GM23248 (cell line): ENCODE results near the gene CDK2. TPM values are rescaled to one million over a fixed set of nuclear protein-coding genes. Genes with fewer than 3 reads are reported as not detected.
A peak's percentile ranks its signal among the peaks of the same experiment; 100 is the strongest.

Experiments
- DNase-seq: peaks from one replicate; pipeline ENCODE4 v3.0.0-alpha.2; 2015
- H2AFZ ChIP-seq: fragments of 200-600 bp; sonication (generic); 2 replicates; pipeline ENCODE4 v1.6.1; 2016; ENCODE audit warnings: antibody characterized with exemption
- H3F3A ChIP-seq: fragments of 200-600 bp; sonication (generic); 2 replicates; pipeline ENCODE4 v1.6.1; 2016; ENCODE audit warnings: mild to moderate bottlenecking, antibody characterized with exemption, mixed run types; ENCODE audit not compliant: insufficient read depth
- H3K27ac ChIP-seq: fragments of 200-600 bp; sonication (generic); 2 replicates; pipeline ENCODE4 v1.5.1; 2016; ENCODE audit warnings: mild to moderate bottlenecking
- H3K27me3 ChIP-seq: fragments of 200-600 bp; sonication (generic); replicated peaks from 2 replicates; pipeline ENCODE4 v1.6.1; 2016; ENCODE audit warnings: mild to moderate bottlenecking; ENCODE audit not compliant: insufficient read depth
- H3K36me3 ChIP-seq: fragments of 200-600 bp; sonication (generic); 2 replicates; pipeline ENCODE4 v1.6.1; 2016; ENCODE audit warnings: low read depth, mild to moderate bottlenecking
- H3K4me1 ChIP-seq: fragments of 200-600 bp; sonication (generic); 2 replicates; pipeline ENCODE4 v1.6.1; 2016; ENCODE audit warnings: mild to moderate bottlenecking; ENCODE audit not compliant: insufficient read depth
- H3K4me2 ChIP-seq: fragments of 200-600 bp; sonication (generic); one replicate; pipeline ENCODE4 v1.6.1; 2016; ENCODE audit warnings: mild to moderate bottlenecking; ENCODE audit not compliant: unreplicated experiment
- H3K4me3 ChIP-seq: fragments of 200-600 bp; sonication (generic); 2 replicates; pipeline ENCODE4 v1.5.1; 2016; ENCODE audit warnings: mild to moderate bottlenecking
- H3K79me2 ChIP-seq: fragments of 200-600 bp; sonication (generic); 2 replicates; pipeline ENCODE4 v1.6.1; 2016; ENCODE audit warnings: mild to moderate bottlenecking; ENCODE audit not compliant: insufficient read depth
- H3K9ac ChIP-seq: fragments of 200-600 bp; sonication (generic); 2 replicates; pipeline ENCODE4 v1.6.1; 2016; ENCODE audit warnings: mild to moderate bottlenecking
- H3K9me2 ChIP-seq: fragments of 200-600 bp; sonication (generic); 2 replicates; pipeline ENCODE4 v1.6.1; 2016; ENCODE audit warnings: mixed run types, mild to moderate bottlenecking, moderate library complexity; ENCODE audit not compliant: insufficient read depth
- H3K9me3 ChIP-seq: fragments of 200-600 bp; sonication (generic); one replicate; pipeline ENCODE4 v1.6.1; 2017; ENCODE audit warnings: low read depth
- H4K20me1 ChIP-seq: fragments of 200-600 bp; sonication (generic); 2 replicates; pipeline ENCODE4 v1.6.0; 2016; ENCODE audit not compliant: insufficient read depth
- EZH2 ChIP-seq: fragments of 200-600 bp; sonication (generic); IDR thresholded peaks from 2 replicates; pipeline ENCODE4 v1.6.1; 2018; ENCODE audit warnings: antibody characterized with exemption, mild to moderate bottlenecking; ENCODE audit not compliant: insufficient read depth, poor library complexity, severe bottlenecking
- EZH2phosphoT487 ChIP-seq: fragments of 200-600 bp; sonication (generic); IDR thresholded peaks from 2 replicates; pipeline ENCODE4 v1.6.1; 2018; ENCODE audit warnings: antibody characterized with exemption, moderate library complexity, mild to moderate bottlenecking, low read depth; ENCODE audit not compliant: insufficient read depth
- WGBS, 2 experiments: methylation state at CpG; one replicate each; pipeline ENCODE4 v1.1.6; 2015 to 2017; ENCODE audit warnings: low lambda C conversion rate in 2 of 2, low coverage in 1 of 2; ENCODE audit errors: missing lambda C conversion rate in 2 of 2; 5-methylcytosine and 5-hydroxymethylcytosine counted together
- in situ Hi-C: fragments of 300-500 bp; cut with MboI; formaldehyde crosslinking; loops from 2 replicates; pipeline ENCODE4 v1.15.0; 2020
- polyA plus RNA-seq: library from polyadenylated mRNA; unstranded; fragments of >200 nt; fragmentation: Nextera tagmentation; extraction: Ambion mirVana; gene quantifications from 2 replicates; pipeline ENCODE4 v1.2.1, GENCODE V29; 2016
- total RNA-seq: library from RNA; depleted of rRNA; stranded (reverse); fragments of >200 nt; shearing (Covaris generic); gene quantifications from 2 replicates; pipeline ENCODE4 v1.2.3, GENCODE V29; 2014

The CDK2 gene
- total and polyA plus RNA-seq, 2 experiments from 2014 or later: 16.6 to 20.8 TPM

DNA sequence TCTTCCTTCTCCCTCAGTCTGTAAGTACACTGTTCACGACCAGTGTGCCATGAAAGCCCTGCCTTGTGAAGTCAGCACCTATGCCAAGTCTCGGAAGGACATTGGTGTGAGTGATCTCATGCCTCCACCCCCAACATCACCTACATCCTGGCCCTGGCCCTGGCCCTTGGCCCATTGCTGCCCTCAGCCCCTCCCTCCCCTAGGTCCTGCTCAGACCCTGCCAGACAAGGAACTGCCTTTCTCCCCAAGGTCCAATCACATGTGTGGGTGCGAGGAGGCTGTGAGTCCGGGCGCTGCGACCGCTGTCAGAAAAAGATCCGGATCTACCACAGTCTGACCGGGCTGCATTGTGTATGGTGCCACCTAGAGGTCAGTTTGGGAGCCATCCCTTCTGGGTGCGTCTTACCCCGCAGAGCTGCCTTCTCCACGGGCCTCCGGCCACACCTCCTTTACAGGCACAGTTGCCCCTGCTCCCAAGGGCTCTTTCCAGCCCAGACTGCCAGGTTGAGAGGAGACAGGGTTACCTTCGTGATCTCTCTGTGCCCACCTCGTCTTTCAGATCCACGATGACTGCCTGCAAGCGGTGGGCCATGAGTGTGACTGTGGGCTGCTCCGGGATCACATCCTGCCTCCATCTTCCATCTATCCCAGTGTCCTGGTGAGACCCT lies 26.4 kb upstream of the CDK2 start:
- Histone ChIP-seq H3K4me2 (peak overlapping the region; percentile 32), H3K9me2 (no peaks in the 10 kb centered on the region), H3K36me3 (peaks cover 41% of the 10 kb centered on the region), H3K9ac (no peak overlapping the region), H3K4me1 (peaks cover 22% of the 10 kb centered on the region), H2AFZ (peak overlapping the region; percentile 64), H3K79me2 (no peaks in the 10 kb centered on the region), H3K27ac (peak overlapping the region; percentile 50), H3K27me3 (no peaks in the 10 kb centered on the region), H3F3A (peaks cover 31% of the 10 kb centered on the region), H3K9me3 (no peaks in the 10 kb centered on the region), H4K20me1 (no peaks in the 10 kb centered on the region), H3K4me3 (no peak overlapping the region)
- 15 to 16% methylated on average over 18 of the region's 18 CpGs for whole genome bisulfite sequencing, 2 experiments
- peak; percentile 89 for DNase-seq
- in situ Hi-C loops: no loop called here
- TF ChIP-seq EZH2phosphoT487: no peak

DNA sequence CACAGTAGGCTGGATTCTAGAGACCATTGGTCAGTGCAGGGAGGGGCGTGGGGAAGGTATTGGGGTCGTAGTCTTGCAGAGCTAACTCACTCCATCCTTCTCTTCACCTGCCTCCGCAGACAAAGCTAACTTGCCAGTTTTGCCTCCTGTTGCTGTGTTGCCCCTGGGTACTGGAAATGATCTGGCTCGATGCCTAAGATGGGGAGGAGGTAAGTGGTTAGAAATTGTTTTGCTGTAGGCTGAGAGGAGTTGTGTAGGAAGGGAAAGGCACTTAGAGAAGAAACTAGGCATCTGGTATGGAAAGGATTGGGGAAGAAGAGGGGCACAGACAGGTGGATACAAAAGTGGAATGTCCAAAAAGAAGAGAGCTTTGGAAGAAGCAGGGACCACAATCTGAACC lies 24.6 kb upstream of the CDK2 start:
- TF ChIP-seq EZH2phosphoT487 (no peak), EZH2 (no peak)
- DNase-seq: no peak
- Histone ChIP-seq H3K4me1 (peaks cover 22% of the 10 kb centered on the region), H2AFZ (no peak overlapping the region), H3F3A (peaks cover 27% of the 10 kb centered on the region), H3K36me3 (peaks cover 45% of the 10 kb centered on the region), H3K79me2 (no peaks in the 10 kb centered on the region), H3K9me3 (no peaks in the 10 kb centered on the region), H3K27me3 (no peaks in the 10 kb centered on the region), H3K4me2 (no peak overlapping the region), H3K4me3 (no peak overlapping the region), H3K9ac (no peak overlapping the region), H3K9me2 (no peaks in the 10 kb centered on the region), H3K27ac (no peak overlapping the region), H4K20me1 (no peaks in the 10 kb centered on the region)
- in situ Hi-C loops: no loop called here
- 90 to 93% methylated on average over 4 of the region's 4 CpGs for WGBS, 2 experiments

DNA sequence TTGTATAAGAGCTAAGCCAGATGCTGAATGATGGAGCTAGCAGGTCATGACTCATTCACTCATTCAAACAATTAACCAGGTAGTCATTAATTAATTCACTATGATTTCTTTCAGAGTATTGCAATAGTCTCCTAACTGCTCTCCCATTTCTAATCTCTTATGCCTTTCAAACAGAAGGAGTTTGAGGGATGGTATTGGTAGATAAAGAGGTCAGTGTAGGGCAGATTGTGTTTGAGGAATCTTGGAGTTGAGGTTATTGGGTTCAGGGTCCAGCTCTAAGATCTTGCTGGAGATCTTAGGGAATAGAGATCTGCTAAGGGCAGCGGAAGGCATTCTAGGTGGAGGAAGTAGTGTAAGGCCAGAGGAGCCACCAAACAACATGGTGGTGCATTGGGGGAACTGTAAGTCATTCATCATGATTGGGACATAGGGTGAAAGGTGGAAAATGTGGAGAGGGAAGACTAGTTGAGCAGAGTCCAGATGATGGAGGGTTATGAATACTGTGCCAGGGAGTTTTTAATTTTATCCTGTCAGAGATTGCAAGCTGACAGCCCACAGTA lies 24.0 kb upstream of the CDK2 start:
- Histone ChIP-seq H3K9me3 (no peaks in the 10 kb centered on the region), H3K4me1 (peaks cover 16% of the 10 kb centered on the region), H3F3A (peaks cover 21% of the 10 kb centered on the region), H3K36me3 (peaks cover 45% of the 10 kb centered on the region), H3K4me2 (no peak overlapping the region), H3K9ac (no peak overlapping the region), H2AFZ (no peak overlapping the region), H4K20me1 (no peaks in the 10 kb centered on the region), H3K27me3 (no peaks in the 10 kb centered on the region), H3K9me2 (no peaks in the 10 kb centered on the region), H3K79me2 (no peaks in the 10 kb centered on the region), H3K4me3 (no peak overlapping the region), H3K27ac (no peak overlapping the region)
- TF ChIP-seq EZH2 (no peak), EZH2phosphoT487 (no peak)
- in situ Hi-C loops: no loop called here
- DNase-seq: no peak
- WGBS, 2 experiments: 96 to 100% methylated on average over 1 of the region's 1 CpG

DNA sequence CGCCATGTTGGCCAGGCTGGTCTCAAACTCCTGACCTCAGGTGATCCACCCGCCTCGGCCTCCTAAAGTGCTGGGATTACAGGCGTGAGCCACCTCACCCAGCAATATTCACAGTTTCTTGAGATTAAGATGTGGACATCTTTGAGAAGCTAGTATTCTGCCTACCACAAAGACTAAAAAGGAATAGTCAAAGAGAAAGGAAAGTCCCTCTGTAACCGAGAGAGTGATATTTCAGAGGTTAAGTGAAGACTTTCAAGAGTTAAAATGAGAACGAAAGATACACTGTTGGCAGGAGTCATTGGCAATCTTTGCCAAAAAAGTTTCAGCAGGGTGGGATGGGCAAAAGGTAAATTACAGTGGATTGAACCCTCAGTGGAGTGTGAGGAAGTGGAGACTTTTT lies 20.1 kb upstream of the CDK2 start:
- in situ Hi-C loops: no loop called here

More for the DNA sequence above, 20.1 kb upstream of the CDK2 start:
- H3K27ac ChIP-seq: no peak overlapping the region
- no peaks in the 10 kb centered on the region for H3K9me3 ChIP-seq
- no peak overlapping the region for H3K4me2 ChIP-seq
- H3K9me2 ChIP-seq: no peaks in the 10 kb centered on the region
- WGBS, 2 experiments: 79 to 84% methylated on average over 6 of the region's 6 CpGs
- H3K79me2 ChIP-seq: no peaks in the 10 kb centered on the region
- H3K4me1 ChIP-seq: no peaks in the 10 kb centered on the region
- H2AFZ ChIP-seq: no peak overlapping the region
- H4K20me1 ChIP-seq: no peaks in the 10 kb centered on the region
- H3F3A ChIP-seq: no peaks in the 10 kb centered on the region
- TF ChIP-seq EZH2 (no peak), EZH2phosphoT487 (no peak)
- H3K4me3 ChIP-seq: no peak overlapping the region
- peaks cover 34% of the 10 kb centered on the region for H3K36me3 ChIP-seq
- no peak overlapping the region for H3K9ac ChIP-seq
- DNase-seq: no peak
- no peaks in the 10 kb centered on the region for H3K27me3 ChIP-seq
